Fibroblast of lung (primary cell): ENCODE results near the gene AKT2. TPM values are rescaled to one million over a fixed set of nuclear protein-coding genes. Genes with fewer than 3 reads are reported as not detected.

Source experiments
- DNase-seq, 2 donors: peaks; one replicate each; pipeline versions ENCODE4 v3.0.0 to v3.0.0-alpha.2; 2010; ENCODE audit warnings: low read depth in 2 of 2
- H2AFZ ChIP-seq: 2 replicates; pipeline ENCODE4 v1.5.1; 2012; ENCODE audit warnings: low read length, control low read depth, inconsistent platforms
- H3K27ac ChIP-seq: 2 replicates; pipeline ENCODE4 v1.5.1; 2011; ENCODE audit warnings: low read length, control low read depth; ENCODE audit not compliant: insufficient read depth
- H3K27me3 ChIP-seq: 2 replicates; pipeline ENCODE4 v1.5.1; 2011; ENCODE audit warnings: mild to moderate bottlenecking, low read length; ENCODE audit not compliant: control insufficient read depth, insufficient read depth
- H3K36me3 ChIP-seq: 2 replicates; pipeline ENCODE4 v1.5.1; 2011; ENCODE audit warnings: low read length; ENCODE audit not compliant: control insufficient read depth, insufficient read depth
- H3K4me1 ChIP-seq: 2 replicates; pipeline ENCODE4 v1.5.1; 2011; ENCODE audit warnings: low read length; ENCODE audit not compliant: control insufficient read depth, insufficient read depth; ENCODE audit errors: extremely low read depth
- H3K4me2 ChIP-seq: 2 replicates; pipeline ENCODE4 v1.5.1; 2011; ENCODE audit warnings: low read length, control low read depth; ENCODE audit not compliant: insufficient read depth; ENCODE audit errors: extremely low read depth
- H3K4me3 ChIP-seq, 4 experiments: fragments of 200-600 bp in 1 of 4; sonication (generic) in 1 of 4; replicated peaks in 1 of 4; 2 replicates each; pipeline ENCODE4 v1.5.1; 2011 to 2016; ENCODE audit warnings: low read length in 4 of 4, low read depth in 3 of 4, mild to moderate bottlenecking in 3 of 4, control low read depth in 2 of 4, inconsistent platforms in 1 of 4, mixed read lengths in 1 of 4; ENCODE audit not compliant: insufficient read depth in 1 of 4; ENCODE audit errors: control extremely low read depth in 1 of 4
- H3K79me2 ChIP-seq: 2 replicates; pipeline ENCODE4 v1.5.1; 2012; ENCODE audit warnings: mild to moderate bottlenecking, low read length, inconsistent platforms; ENCODE audit not compliant: control insufficient read depth, insufficient read depth
- H3K9ac ChIP-seq: 2 replicates; pipeline ENCODE4 v1.5.1; 2011; ENCODE audit warnings: mild to moderate bottlenecking, low read length, control low read depth; ENCODE audit not compliant: insufficient read depth
- H3K9me3 ChIP-seq: 2 replicates; pipeline ENCODE4 v1.5.1; 2012; ENCODE audit warnings: low read depth, low read length; ENCODE audit not compliant: control insufficient read depth, insufficient read depth
- H4K20me1 ChIP-seq: 2 replicates; pipeline ENCODE4 v1.5.1; 2011; ENCODE audit warnings: low read length; ENCODE audit not compliant: control insufficient read depth, insufficient read depth; ENCODE audit errors: extremely low read depth
- EZH2 ChIP-seq: IDR thresholded peaks from 2 replicates; pipeline ENCODE4 v1.5.1; 2012; ENCODE audit warnings: low read length, control low read depth, mild to moderate bottlenecking; ENCODE audit errors: missing control alignments
- polyA plus RNA-seq, 2 donors: library from polyadenylated mRNA; depleted of rRNA in 1 of 2; stranded (reverse) in 1 of 2; unstranded in 1 of 2; fragments of >200 nt; gene quantifications; 2 replicates each; pipeline ENCODE4 v1.2.1, GENCODE V29; 2011 to 2012; ENCODE audit warnings: missing spikeins in 1 of 2
- total RNA-seq: library from RNA; depleted of rRNA; stranded (reverse); fragments of >200 nt; gene quantifications from 2 replicates; pipeline ENCODE4 v1.2.1, GENCODE V29; 2014
- TF ChIP-seq, protein P1 (sequence below), 2 donors: IDR thresholded peaks in 1 of 2; conservative IDR thresholded peaks in 1 of 2; 1 replicate in 1 of 2; 2 replicates in 1 of 2; pipeline ENCODE4 v1.5.1; 2011 to 2012; ENCODE audit warnings: low read length in 2 of 2, control low read depth in 1 of 2, inconsistent platforms in 1 of 2, low read depth in 1 of 2, mild to moderate bottlenecking in 1 of 2

AKT2 gene
- total and polyA plus RNA-seq, 2 donors (not counting 1 experiment from before 2014, with no cell fraction given), result 76.0 to 81.5 TPM

DNA sequence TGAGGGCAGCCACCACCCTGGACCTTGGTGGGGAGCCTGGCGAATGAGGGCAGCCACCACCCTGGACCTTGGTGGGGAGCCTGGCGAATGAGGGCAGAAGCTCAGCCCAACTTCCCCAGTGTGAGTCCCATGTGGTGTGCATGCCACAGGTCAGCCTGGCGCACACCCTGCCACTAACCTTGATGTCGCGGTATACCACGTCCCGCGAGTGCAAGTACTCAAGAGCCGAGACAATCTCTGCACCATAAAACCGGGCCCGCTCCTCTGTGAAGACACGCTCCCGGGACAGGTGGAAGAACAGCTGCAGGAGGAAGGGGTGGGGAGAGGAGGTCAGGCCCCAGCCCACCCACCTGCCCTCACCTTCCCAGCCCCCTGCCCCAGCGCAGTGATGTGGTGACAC, 47.4 kb downstream of the AKT2 start:
- H2AFZ ChIP-seq, result no peak overlapping the region
- H3K9me3 ChIP-seq, result no peaks in the 10 kb centered on the region
- no peak for DNase-seq
- H3K4me1 ChIP-seq, result no peaks in the 10 kb centered on the region
- no peaks in the 10 kb centered on the region for H3K27me3 ChIP-seq
- H3K9ac ChIP-seq, result no peak overlapping the region
- H3K79me2 ChIP-seq, result no peaks in the 10 kb centered on the region
- H3K4me2 ChIP-seq, result no peak overlapping the region
- no peak overlapping the region for H3K4me3 ChIP-seq
- no peak overlapping the region for H3K27ac ChIP-seq
- TF ChIP-seq, protein P1, sequence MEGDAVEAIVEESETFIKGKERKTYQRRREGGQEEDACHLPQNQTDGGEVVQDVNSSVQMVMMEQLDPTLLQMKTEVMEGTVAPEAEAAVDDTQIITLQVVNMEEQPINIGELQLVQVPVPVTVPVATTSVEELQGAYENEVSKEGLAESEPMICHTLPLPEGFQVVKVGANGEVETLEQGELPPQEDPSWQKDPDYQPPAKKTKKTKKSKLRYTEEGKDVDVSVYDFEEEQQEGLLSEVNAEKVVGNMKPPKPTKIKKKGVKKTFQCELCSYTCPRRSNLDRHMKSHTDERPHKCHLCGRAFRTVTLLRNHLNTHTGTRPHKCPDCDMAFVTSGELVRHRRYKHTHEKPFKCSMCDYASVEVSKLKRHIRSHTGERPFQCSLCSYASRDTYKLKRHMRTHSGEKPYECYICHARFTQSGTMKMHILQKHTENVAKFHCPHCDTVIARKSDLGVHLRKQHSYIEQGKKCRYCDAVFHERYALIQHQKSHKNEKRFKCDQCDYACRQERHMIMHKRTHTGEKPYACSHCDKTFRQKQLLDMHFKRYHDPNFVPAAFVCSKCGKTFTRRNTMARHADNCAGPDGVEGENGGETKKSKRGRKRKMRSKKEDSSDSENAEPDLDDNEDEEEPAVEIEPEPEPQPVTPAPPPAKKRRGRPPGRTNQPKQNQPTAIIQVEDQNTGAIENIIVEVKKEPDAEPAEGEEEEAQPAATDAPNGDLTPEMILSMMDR (conservative IDR thresholded peaks at IDR 0.05 in 1 of 2, IDR thresholded peaks at IDR 0.05 in 1 of 2; ENCODE audit: low read depth in 1 of 2, low read length in 2 of 2), result no peak
- TF ChIP-seq EZH2, result no peak
- H4K20me1 ChIP-seq, result no peaks in the 10 kb centered on the region
- peaks cover 18% of the 10 kb centered on the region for H3K36me3 ChIP-seq

DNA sequence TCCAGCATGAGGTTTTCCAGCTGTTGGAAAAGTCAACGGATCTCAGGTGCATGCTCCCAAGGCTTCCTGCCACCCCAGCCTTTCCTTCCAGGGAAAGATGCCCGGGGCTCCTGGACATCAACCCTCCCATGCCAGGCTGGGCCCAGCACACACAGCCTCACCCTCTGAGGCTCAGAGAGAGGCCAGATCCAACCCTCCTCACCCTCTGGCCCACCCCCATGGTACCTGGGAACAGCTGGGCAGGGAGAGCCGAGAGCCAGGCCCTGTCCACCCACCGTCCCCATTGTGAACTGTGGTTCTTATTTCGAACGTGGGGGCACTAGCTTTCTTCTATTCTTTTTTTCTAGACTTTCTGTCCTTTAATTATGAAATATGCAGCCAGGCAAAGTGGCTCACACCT, 48.8 kb downstream of the AKT2 start:
- H3K4me2 ChIP-seq, result no peak overlapping the region
- no peaks in the 10 kb centered on the region for H3K27me3 ChIP-seq
- TF ChIP-seq, protein P1 (conservative IDR thresholded peaks at IDR 0.05 in 1 of 2, IDR thresholded peaks at IDR 0.05 in 1 of 2; ENCODE audit: low read depth in 1 of 2, low read length in 2 of 2), result no peak
- TF ChIP-seq EZH2, result no peak
- no peak overlapping the region for H3K9ac ChIP-seq
- H3K79me2 ChIP-seq, result no peaks in the 10 kb centered on the region
- peaks cover 8% of the 10 kb centered on the region for H3K4me1 ChIP-seq
- no peak for DNase-seq
- H3K4me3 ChIP-seq, result no peak overlapping the region
- no peaks in the 10 kb centered on the region for H4K20me1 ChIP-seq
- H3K9me3 ChIP-seq, result no peaks in the 10 kb centered on the region
- H2AFZ ChIP-seq, result no peak overlapping the region
- H3K27ac ChIP-seq, result no peak overlapping the region
- peaks cover 18% of the 10 kb centered on the region for H3K36me3 ChIP-seq

DNA sequence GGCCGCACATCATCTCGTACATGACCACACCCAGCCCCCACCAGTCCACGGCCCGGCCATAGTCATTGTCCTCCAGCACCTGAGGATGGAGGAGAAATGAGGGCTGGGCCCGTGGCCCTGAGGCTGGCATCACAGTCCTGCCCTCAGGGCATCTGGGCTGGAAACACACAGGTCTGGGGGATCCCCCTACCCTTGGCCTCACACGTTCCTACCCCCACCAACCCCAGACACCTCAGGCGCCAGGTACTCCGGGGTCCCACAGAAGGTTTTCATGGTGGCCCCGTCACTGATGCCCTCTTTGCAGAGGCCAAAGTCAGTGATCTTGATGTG, 49.2 kb downstream of the AKT2 start:
- Histone ChIP-seq H2AFZ (no peak overlapping the region), H3K4me1 (peaks cover 8% of the 10 kb centered on the region), H3K79me2 (no peaks in the 10 kb centered on the region), H3K27me3 (no peaks in the 10 kb centered on the region), H4K20me1 (no peaks in the 10 kb centered on the region), H3K9me3 (no peaks in the 10 kb centered on the region), H3K4me2 (no peak overlapping the region), H3K9ac (no peak overlapping the region), H3K4me3 (no peak overlapping the region), H3K27ac (no peak overlapping the region), H3K36me3 (peaks cover 17% of the 10 kb centered on the region)
- TF ChIP-seq, protein P1 (conservative IDR thresholded peaks at IDR 0.05 in 1 of 2, IDR thresholded peaks at IDR 0.05 in 1 of 2; ENCODE audit: low read depth in 1 of 2, low read length in 2 of 2), result no peak
- DNase-seq, result no peak
